Activated CD8-positive, alpha-beta memory T cell treated with anti-CD3 and anti-CD28 coated beads, Interleukin-2, amount 10 ng/mL, durations not matched to agents 7 days and 5 days (primary cell): ENCODE measurements around the gene EFEMP2. TPM values are rescaled to one million over a fixed set of nuclear protein-coding genes. Genes with fewer than 3 reads are reported as not detected.

Source experiments
- ATAC-seq: fragments of 150-1000 bp; cut with Tn5 transposase; one replicate; pipeline ENCODE4 v1.10.0; 2021; ENCODE audit warnings: moderate library complexity
- CTCF ChIA-PET: fragments of 350-600 bp; sonication (Branson Sonifier 250); formaldehyde crosslinking; loops from one replicate; lab custom pipeline; 2021; ENCODE audit warnings: antibody characterized with exemption; lab: Charles Lee
- DNase-seq: peaks from one replicate; pipeline ENCODE4 v3.0.0-alpha.2; 2020
- H3K27ac Mint-ChIP-seq: one replicate; pipeline ENCODE4 v1.8.0; 2021; ENCODE audit warnings: mild to moderate bottlenecking, mixed read lengths
- H3K27me3 Mint-ChIP-seq: one replicate; pipeline ENCODE4 v1.8.0; 2021; ENCODE audit warnings: mixed read lengths
- H3K36me3 Mint-ChIP-seq: one replicate; pipeline ENCODE4 v1.8.0; 2021; ENCODE audit warnings: mild to moderate bottlenecking, mixed read lengths
- H3K4me1 Mint-ChIP-seq: one replicate; pipeline ENCODE4 v1.8.0; 2021; ENCODE audit warnings: mixed read lengths
- H3K4me3 Mint-ChIP-seq: one replicate; pipeline ENCODE4 v1.8.0; 2021; ENCODE audit warnings: mild to moderate bottlenecking, moderate library complexity, mixed read lengths
- H3K9me3 Mint-ChIP-seq: one replicate; pipeline ENCODE4 v1.8.0; 2022; ENCODE audit warnings: low read depth, mixed read lengths
- total RNA-seq, 2 experiments: library from RNA; stranded (reverse); gene quantifications; one replicate each; pipeline ENCODE4 v1.2.3, GENCODE V29; 2021

EFEMP2 gene
- 10 to 100 TPM in 1 of 2 experiments, 1 to 10 TPM in 1; 7.1 to 13.4 TPM for total RNA-seq

DNA sequence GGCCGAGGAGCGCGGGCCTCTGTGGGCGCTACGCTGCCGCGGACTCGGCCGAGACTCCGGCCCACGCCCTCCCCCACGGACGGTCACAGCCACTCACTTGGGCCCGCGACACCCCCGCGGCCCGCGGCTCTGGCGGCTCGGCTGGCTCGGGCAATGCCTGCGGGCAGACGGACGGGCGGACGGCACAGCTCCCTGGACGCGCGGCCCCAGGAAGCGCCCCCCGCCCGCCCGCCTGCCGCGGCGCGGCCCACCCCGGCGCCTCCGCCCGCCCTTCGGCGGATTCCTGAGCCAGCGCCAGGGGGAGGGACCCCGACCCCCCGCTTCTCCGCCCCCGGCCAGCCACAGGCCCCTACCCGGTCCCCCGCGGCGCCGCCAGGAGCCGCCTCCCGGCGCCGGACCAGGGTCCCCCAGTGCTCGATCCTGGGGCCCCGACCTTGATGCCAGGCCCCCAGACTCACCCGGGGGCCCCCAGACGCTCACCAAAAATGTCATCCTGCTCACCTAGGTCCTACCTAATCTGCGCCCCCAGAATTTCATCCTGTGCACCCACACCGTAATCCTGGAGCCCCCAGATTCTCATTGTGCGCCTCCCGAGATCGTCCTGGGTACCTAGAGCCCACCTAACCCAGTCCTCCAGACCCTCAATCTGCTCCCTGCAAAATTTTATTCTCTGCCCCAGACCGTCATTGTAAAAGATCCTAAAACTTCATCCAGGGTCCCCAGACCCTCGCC is at the start of gene EFEMP2:
TSS of gene EFEMP2 (minus strand) at position 215 of the 732 bp plus-strand sequence. CDS start 446 bp downstream, outside the sequence.
- ATAC-seq, result no peak
- no peaks in the 10 kb centered on the region for H3K36me3 Mint-ChIP-seq
- H3K27me3 Mint-ChIP-seq, result peaks cover 4% of the 10 kb centered on the region
- DNase-seq, result no peak
- H3K9me3 Mint-ChIP-seq, result no peaks in the 10 kb centered on the region
- H3K27ac Mint-ChIP-seq, result peak within 1 kb of the TSS; percentile 73
- H3K4me1 Mint-ChIP-seq, result peaks cover 46% of the 10 kb centered on the region
- H3K4me3 Mint-ChIP-seq, result peak within 1 kb of the TSS; percentile 79
- CTCF ChIA-PET, result interaction anchor here (1.5 to 27.4 kb wide), 4 partner anchors 12 to 161 kb away, joined by 4 to 710 read pairs (median 44); partner anchors contain the start of genes CCDC85B, CFL1, CTSW and FIBP

- Mint-ChIP-seq H3K27ac (peak overlapping the region; percentile 16), H3K4me1 (peaks cover 32% of the 10 kb centered on the region), H3K27me3 (no peaks in the 10 kb centered on the region), H3K9me3 (no peaks in the 10 kb centered on the region), H3K4me3 (peak overlapping the region; percentile 43), H3K36me3 (peaks cover 28% of the 10 kb centered on the region)
- ATAC-seq (no peak), DNase-seq (no peak)
- CTCF ChIA-PET, result interaction anchor here (0.7 to 4.9 kb wide), 8 partner anchors 9 to 62 kb away, joined by 3 to 26 read pairs (median 3); no protein-coding TSS in a partner anchor
Observed at GRCh38 chr11:65921876-65922275, 49.3 kb upstream of the EFEMP2 start.

DNA sequence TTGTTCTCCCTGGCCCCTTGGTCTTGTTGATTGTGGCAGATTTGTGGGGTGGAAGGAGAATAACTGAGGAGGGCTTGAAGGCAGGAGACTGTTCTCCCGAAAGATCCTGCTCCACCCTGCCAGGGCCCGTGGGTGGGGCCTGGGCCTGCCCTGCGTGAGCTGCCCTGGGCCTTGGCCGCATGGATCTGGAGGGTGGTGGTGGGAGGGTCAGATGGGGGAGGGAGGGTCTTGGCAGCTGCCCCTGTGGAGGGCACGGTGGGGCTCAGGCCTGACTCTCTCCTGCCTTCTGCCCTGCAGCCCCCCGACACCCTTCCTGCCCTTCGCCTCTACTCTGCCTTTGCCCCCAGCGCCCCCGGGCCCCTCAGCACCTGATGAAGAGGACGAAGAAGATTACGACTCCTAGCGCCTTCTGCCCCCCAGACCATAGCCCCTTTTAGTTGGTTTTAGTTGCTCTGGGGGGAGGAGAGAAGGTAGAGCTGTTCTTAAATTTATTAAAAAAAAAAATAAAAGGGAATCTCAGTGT is 48.5 kb upstream of the EFEMP2 start:
- ATAC-seq (no peak), DNase-seq (no peak)
- CTCF ChIA-PET, result interaction anchor here (0.7 to 4.9 kb wide), 6 partner anchors 10 to 39 kb away, joined by 3 to 26 read pairs (median 3); no protein-coding TSS in a partner anchor
- no peaks in the 10 kb centered on the region for H3K27me3 Mint-ChIP-seq
- peaks cover 37% of the 10 kb centered on the region for H3K4me1 Mint-ChIP-seq
- no peaks in the 10 kb centered on the region for H3K9me3 Mint-ChIP-seq
- no peak overlapping the region for H3K27ac Mint-ChIP-seq
- H3K4me3 Mint-ChIP-seq, result peak overlapping the region; percentile 94
- H3K36me3 Mint-ChIP-seq, result peaks cover 29% of the 10 kb centered on the region

GRCh38 chr11:65920372-65920802 is 47.8 kb upstream of the EFEMP2 start:
- CTCF ChIA-PET, result interaction anchor here (1.2 to 4.9 kb wide), 3 partner anchors 8 to 35 kb away, joined by 3 to 26 read pairs (median 3); no protein-coding TSS in a partner anchor
- Mint-ChIP-seq H3K4me3 (peak overlapping the region; percentile 94), H3K9me3 (no peaks in the 10 kb centered on the region), H3K27me3 (no peaks in the 10 kb centered on the region), H3K4me1 (peaks cover 35% of the 10 kb centered on the region), H3K27ac (peak overlapping the region; percentile 88), H3K36me3 (peaks cover 29% of the 10 kb centered on the region)
- ATAC-seq (no peak), DNase-seq (no peak)

DNA sequence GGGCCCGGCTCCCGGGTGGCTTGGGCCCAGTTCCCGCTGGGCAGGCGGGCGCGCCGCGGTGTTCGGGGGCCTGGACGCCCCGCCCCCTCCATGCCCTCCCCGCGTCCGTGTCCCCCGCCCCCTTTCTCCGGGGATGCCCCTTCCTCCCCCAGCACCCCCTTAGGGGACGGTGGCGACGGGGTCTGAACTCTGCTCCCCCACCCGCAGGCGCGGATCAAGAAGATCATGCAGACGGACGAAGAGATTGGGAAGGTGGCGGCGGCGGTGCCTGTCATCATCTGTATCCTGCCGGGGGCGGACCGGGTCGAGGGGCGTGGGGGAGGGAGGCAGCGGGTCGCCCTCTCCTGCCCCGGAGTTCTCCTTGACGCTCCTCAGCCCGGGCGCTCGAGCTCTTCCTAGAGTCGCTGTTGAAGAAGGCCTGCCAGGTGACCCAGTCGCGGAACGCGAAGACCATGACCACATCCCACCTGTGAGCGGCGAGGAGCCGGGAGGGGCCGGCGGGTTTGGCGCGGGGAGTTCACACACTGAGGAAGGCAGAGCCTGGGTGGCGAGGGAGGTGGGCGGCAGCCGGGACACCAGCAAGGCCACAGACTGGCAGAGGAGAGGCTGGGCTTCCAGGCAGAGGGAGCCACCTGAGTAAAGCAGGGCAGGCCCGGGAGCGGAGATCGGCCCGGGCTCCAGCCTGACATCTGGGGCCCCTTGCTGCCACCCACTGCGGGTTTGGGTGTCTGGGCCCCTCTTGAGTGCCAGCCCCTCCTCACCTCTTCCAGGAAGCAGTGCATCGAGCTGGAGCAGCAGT is 47.2 kb upstream of the EFEMP2 start:
- Mint-ChIP-seq H3K4me3 (peak overlapping the region; percentile 94), H3K4me1 (peaks cover 38% of the 10 kb centered on the region)
- CTCF ChIA-PET, result interaction anchor here (1.2 to 4.9 kb wide), 2 partner anchors 8 to 35 kb away, joined by 3 to 26 read pairs; no protein-coding TSS in a partner anchor

DNA sequence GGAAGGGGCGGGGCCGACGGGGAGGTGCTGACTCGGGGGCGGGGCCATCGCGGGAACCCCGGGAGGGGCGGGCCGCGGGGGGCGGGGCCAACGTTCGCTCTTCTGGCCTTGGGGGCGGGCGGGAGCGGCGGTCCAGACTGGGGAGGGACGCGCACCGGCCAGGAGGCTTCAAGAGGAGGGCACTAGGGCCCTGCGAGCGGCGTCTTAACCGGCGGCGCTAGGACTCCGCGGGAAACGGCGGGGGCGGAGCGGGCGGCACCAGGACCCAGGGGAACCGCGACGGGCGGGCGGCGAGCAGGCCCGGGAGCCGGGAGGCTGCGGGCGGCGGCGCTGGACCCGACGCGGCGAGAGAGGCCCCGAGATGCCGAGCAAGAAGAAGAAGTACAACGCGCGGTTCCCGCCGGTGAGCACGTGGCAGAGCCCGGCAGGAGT is 46.6 kb upstream of the EFEMP2 start, which contains the start of gene DRAP1:
TSS of gene DRAP1 (plus strand) at position 286 of the 432 bp plus-strand sequence. CDS start at position 362, 76 bp downstream.
- CTCF ChIA-PET, result interaction anchor here (1.6 to 4.9 kb wide), 3 partner anchors 25 to 35 kb away, joined by 4 to 26 read pairs (median 10); no protein-coding TSS in a partner anchor

More for the DNA sequence above, 47.2 kb upstream of the EFEMP2 start:
- H3K9me3 Mint-ChIP-seq, result no peaks in the 10 kb centered on the region
- ATAC-seq (peak; percentile 57), DNase-seq (peak; percentile 77)
- peak overlapping the region; percentile 88 for H3K27ac Mint-ChIP-seq
- H3K36me3 Mint-ChIP-seq, result peaks cover 28% of the 10 kb centered on the region
- H3K27me3 Mint-ChIP-seq, result no peaks in the 10 kb centered on the region

GRCh38 chr11:65918211-65919140 is 45.9 kb upstream of the EFEMP2 start, which contains the start of gene C11orf68:
C11orf68 (minus strand) TSS chr11:65919062; CDS start chr11:65919031, 31 bp downstream.
- DNase-seq, result no peak
- CTCF ChIA-PET, result interaction anchor here (0.7 to 2.5 kb wide), 8 partner anchors 14 to 138 kb away, joined by 3 to 10 read pairs (median 6); partner anchors contain the start of genes CCDC85B and FIBP
- H3K27me3 Mint-ChIP-seq, result no peaks in the 10 kb centered on the region
- peak within 1 kb of the TSS; percentile 88 for H3K27ac Mint-ChIP-seq
- peaks cover 29% of the 10 kb centered on the region for H3K36me3 Mint-ChIP-seq
- peak; percentile 62 for ATAC-seq
- peaks cover 40% of the 10 kb centered on the region for H3K4me1 Mint-ChIP-seq
- H3K9me3 Mint-ChIP-seq, result no peaks in the 10 kb centered on the region
- peak within 1 kb of the TSS; percentile 94 for H3K4me3 Mint-ChIP-seq

More for the DNA sequence above, 46.6 kb upstream of the EFEMP2 start, which contains the start of gene DRAP1:
- Mint-ChIP-seq H3K4me1 (peaks cover 40% of the 10 kb centered on the region), H3K27me3 (no peaks in the 10 kb centered on the region), H3K27ac (peak within 1 kb of the TSS; percentile 88), H3K36me3 (peaks cover 30% of the 10 kb centered on the region), H3K4me3 (peak within 1 kb of the TSS; percentile 94), H3K9me3 (no peaks in the 10 kb centered on the region)
- DNase-seq (peak; percentile 99), ATAC-seq (peak; percentile 93)

DNA sequence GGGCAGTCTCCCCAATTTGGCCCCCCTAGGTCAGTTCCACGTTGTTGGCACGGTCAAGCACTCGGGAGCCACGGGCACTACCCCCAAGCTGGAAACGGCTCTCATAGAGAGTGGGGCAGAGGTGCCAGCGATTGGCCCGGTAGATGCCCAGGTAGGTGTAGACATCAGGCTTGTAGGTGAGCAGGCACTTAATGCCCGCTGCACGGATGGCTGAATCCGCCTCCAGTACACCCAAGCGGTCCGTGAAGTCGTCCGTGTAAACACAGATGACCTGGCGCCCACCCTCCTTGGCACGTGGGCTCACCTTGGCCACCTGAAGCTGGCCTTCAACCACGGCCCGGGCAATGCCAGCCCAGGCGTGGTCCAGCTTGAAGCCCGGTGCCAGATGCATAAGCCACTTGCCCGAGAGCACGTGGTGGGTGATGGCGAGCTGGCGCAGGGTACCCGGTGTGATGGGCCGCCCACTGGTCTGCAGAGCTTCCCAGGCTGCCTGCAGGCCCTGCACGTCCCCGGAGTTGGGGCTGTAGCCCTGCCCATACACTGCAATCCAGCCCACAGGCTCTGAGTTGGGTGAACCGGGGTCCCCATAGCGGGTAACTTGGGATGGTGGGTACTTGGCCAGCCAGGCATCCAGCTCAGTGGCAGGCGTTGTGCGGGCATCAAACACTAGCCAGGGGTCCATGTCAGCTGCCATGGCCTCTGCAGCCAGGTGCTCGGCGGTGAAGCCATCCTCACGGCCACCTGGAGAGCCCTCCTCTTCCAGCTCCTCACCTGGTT is 45.0 kb upstream of the EFEMP2 start:
- H3K27me3 Mint-ChIP-seq, result no peaks in the 10 kb centered on the region
- peak overlapping the region; percentile 86 for H3K27ac Mint-ChIP-seq
- ATAC-seq (no peak), DNase-seq (no peak)
- H3K4me3 Mint-ChIP-seq, result peak overlapping the region; percentile 94
- no peaks in the 10 kb centered on the region for H3K9me3 Mint-ChIP-seq
- H3K4me1 Mint-ChIP-seq, result peaks cover 36% of the 10 kb centered on the region
- CTCF ChIA-PET, result interaction anchor here (0.7 to 2.5 kb wide), 9 partner anchors 9 to 137 kb away, joined by 3 to 10 read pairs (median 4); partner anchors contain the start of genes CCDC85B and FIBP
- peaks cover 22% of the 10 kb centered on the region for H3K36me3 Mint-ChIP-seq

DNA sequence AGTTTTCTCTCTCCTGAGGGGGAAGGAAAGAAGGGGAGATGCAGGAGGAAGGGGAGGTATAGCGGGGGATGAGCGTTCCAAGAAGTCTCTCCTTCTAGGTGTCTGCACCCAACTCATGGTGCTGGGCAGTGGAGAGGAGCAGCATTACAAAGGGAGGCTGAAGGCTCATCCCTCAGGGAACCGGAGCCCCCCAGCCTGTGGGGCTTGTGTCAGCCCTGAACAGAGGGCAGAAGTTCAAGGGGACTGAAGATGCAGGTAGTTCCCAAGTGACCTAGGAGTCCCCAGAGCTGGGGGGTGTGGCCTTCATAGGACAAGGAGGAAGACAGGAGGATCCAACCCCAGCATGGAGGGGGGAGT is 44.5 kb upstream of the EFEMP2 start:
- peak overlapping the region; percentile 25 for H3K27ac Mint-ChIP-seq
- no peaks in the 10 kb centered on the region for H3K27me3 Mint-ChIP-seq
- peak overlapping the region; percentile 35 for H3K4me3 Mint-ChIP-seq
- DNase-seq (no peak), ATAC-seq (no peak)
- peaks cover 32% of the 10 kb centered on the region for H3K4me1 Mint-ChIP-seq
- H3K9me3 Mint-ChIP-seq, result no peaks in the 10 kb centered on the region
- peaks cover 18% of the 10 kb centered on the region for H3K36me3 Mint-ChIP-seq
- CTCF ChIA-PET, result interaction anchor here (0.9 to 2.5 kb wide), 4 partner anchors 8 to 33 kb away, joined by 3 to 10 read pairs (median 8); partner anchors contain the start of gene FIBP

DNA sequence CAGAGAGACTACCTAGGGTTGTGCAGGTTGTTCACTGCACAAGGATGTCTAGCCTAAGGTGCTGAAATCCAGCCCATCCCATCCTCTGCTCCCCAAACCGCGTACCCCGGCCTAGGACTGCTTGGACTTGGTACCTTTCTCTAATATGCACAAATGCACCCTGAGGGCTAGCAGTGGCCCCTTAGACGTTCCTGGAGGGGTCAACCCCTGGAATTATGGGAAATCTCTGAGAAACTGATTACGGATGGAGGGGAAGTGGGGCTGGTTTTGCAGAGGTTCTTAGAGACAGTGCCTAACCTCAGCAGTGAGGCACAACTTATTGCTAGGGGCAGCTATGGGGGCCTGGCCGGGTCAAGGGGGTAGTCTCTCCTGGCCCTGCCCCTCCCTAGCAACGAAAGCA is 43.8 kb upstream of the EFEMP2 start:
- Mint-ChIP-seq H3K9me3 (no peaks in the 10 kb centered on the region), H3K27me3 (no peaks in the 10 kb centered on the region), H3K4me3 (no peak overlapping the region), H3K27ac (no peak overlapping the region), H3K4me1 (peaks cover 32% of the 10 kb centered on the region), H3K36me3 (peaks cover 17% of the 10 kb centered on the region)
- DNase-seq (no peak), ATAC-seq (no peak)
- CTCF ChIA-PET, result interaction anchor here (0.9 to 2.5 kb wide), 2 partner anchors 16 to 26 kb away, joined by 3 to 9 read pairs; partner anchors contain the start of gene CCDC85B

GRCh38 chr11:65915821-65916251 is 43.2 kb upstream of the EFEMP2 start:
- H3K36me3 Mint-ChIP-seq, result peaks cover 16% of the 10 kb centered on the region
- no peak overlapping the region for H3K27ac Mint-ChIP-seq
- DNase-seq (no peak), ATAC-seq (no peak)
- CTCF ChIA-PET, result interaction anchor here (0.9 kb wide), 1 partner anchor 25 kb away, joined by 3 read pairs; the partner anchor contains the start of gene CCDC85B
- H3K4me1 Mint-ChIP-seq, result peaks cover 32% of the 10 kb centered on the region
- H3K27me3 Mint-ChIP-seq, result no peaks in the 10 kb centered on the region
- H3K9me3 Mint-ChIP-seq, result no peaks in the 10 kb centered on the region
- H3K4me3 Mint-ChIP-seq, result no peak overlapping the region
